CD4-positive, CD25-positive, alpha-beta regulatory T cell (primary cell): ENCODE results near the gene DACH1. TPM values are rescaled to one million over a fixed set of nuclear protein-coding genes. Genes with fewer than 3 reads are reported as not detected.

Experiments
- ATAC-seq, 2 donors: fragments of 150-1000 bp; cut with Tn5 transposase; one replicate each; pipeline ENCODE4 v1.10.0; 2021; ENCODE audit warnings: low read depth in 2 of 2, moderate number of reproducible peaks in 2 of 2, moderate library complexity in 1 of 2
- DNase-seq, 3 donors: peaks; one replicate each; pipeline versions ENCODE4 v3.0.0 to v3.0.0-alpha.2; 2012 to 2022; ENCODE audit warnings: mixed read lengths in 1 of 3
- H3K27ac ChIP-seq: one replicate; pipeline ENCODE4 v1.7.0; 2013; ENCODE audit warnings: mild to moderate bottlenecking, low read length; ENCODE audit not compliant: insufficient read depth, poor library complexity, severe bottlenecking
- H3K27me3 ChIP-seq: one replicate; pipeline ENCODE4 v1.7.0; 2013; ENCODE audit warnings: low read length; ENCODE audit not compliant: control insufficient read depth, insufficient read depth
- H3K36me3 ChIP-seq: one replicate; pipeline ENCODE4 v1.7.0; 2013; ENCODE audit warnings: mild to moderate bottlenecking, low read length, moderate library complexity; ENCODE audit not compliant: control insufficient read depth, insufficient read depth
- H3K4me1 ChIP-seq: 2 replicates; pipeline ENCODE4 v1.7.0; 2013; ENCODE audit warnings: mild to moderate bottlenecking, low read length; ENCODE audit not compliant: insufficient read depth, control insufficient read depth, poor library complexity, severe bottlenecking
- H3K4me3 ChIP-seq: one replicate; pipeline ENCODE4 v1.7.0; 2013; ENCODE audit warnings: low read depth, mild to moderate bottlenecking, low read length, moderate library complexity
- H3K9me3 ChIP-seq, 2 experiments: 1 replicate in 1 of 2; 2 replicates in 1 of 2; pipeline ENCODE4 v1.7.0; 2013; ENCODE audit warnings: low read length in 2 of 2, mild to moderate bottlenecking in 1 of 2, moderate library complexity in 1 of 2; ENCODE audit not compliant: control insufficient read depth in 2 of 2
- H3K27ac Mint-ChIP-seq, 3 donors: one replicate each; pipeline ENCODE4 v1.8.0; 2020 to 2022; ENCODE audit warnings: mild to moderate bottlenecking in 3 of 3, mixed read lengths in 3 of 3, moderate library complexity in 2 of 3
- H3K27me3 Mint-ChIP-seq: one replicate; pipeline ENCODE4 v1.8.0; 2022; ENCODE audit warnings: mild to moderate bottlenecking, mixed read lengths
- H3K36me3 Mint-ChIP-seq: one replicate; pipeline ENCODE4 v1.8.0; 2020; ENCODE audit warnings: mixed read lengths
- H3K4me1 Mint-ChIP-seq, 4 donors: one replicate each; pipeline ENCODE4 v1.8.0; 2020 to 2022; ENCODE audit warnings: mixed read lengths in 4 of 4, mild to moderate bottlenecking in 1 of 4
- H3K4me3 Mint-ChIP-seq, 4 donors: one replicate each; pipeline ENCODE4 v1.8.0; 2020 to 2022; ENCODE audit warnings: mild to moderate bottlenecking in 4 of 4, mixed read lengths in 4 of 4, moderate library complexity in 3 of 4
- H3K9me3 Mint-ChIP-seq, 7 donors: one replicate each; pipeline ENCODE4 v1.8.0; 2020 to 2022; ENCODE audit warnings: mixed read lengths in 7 of 7, mild to moderate bottlenecking in 3 of 7, moderate library complexity in 2 of 7
- polyA plus RNA-seq, 4 donors: library from polyadenylated mRNA; unstranded; fragments of 300-500 nt; fragmentation: Illumina TruSeq; gene quantifications; one replicate each; pipeline ENCODE4 v1.2.3, GENCODE V29; 2021
- total RNA-seq: library from RNA; stranded (reverse); gene quantifications from one replicate; pipeline ENCODE4 v1.2.3, GENCODE V29; 2022

The DACH1 gene
- total and polyA plus RNA-seq, 5 donors from 2014 or later = 0.47 TPM; not detected in 4

DNA sequence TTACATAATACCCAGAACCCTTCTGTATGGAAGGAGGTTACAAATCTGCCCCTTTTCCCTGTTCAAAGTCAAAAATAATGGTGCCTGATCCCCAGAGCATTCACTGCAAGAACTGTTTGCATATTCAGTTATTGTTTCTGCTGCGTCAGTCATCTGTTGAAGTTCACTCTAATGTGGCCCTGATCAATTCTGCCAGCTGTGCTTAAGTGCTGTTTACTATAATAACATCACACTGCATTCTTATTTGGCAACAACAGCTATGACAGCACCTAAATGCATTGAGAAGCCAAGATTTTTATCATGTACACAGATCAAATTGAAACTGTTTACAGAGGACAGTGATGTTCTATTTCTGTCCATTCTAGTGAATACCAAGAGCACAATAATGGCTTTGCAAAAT lies 115.9 kb downstream of the DACH1 start:
- no peak overlapping the region for H3K4me3 Mint-ChIP-seq

DNA sequence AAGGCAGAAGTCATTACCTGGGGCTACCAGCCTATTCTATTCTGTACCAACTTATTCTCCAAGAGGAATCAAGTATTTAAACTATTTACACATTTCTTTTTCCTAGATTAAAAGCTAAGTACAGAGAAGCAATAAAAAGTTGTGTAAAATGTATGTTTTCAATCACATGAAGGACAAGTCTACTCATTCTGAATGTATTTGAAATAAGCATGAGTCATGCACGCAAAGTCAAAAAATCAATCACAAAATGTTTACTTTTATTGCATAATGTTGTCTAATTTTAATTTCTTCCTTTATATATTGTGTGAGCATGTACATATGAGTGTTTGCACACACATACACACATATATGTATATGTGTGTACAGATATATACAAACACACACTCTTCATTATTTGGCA lies 136.7 kb downstream of the DACH1 start:
- Mint-ChIP-seq H3K9me3 (peaks cover 0 to 4% (median 3%) of the 10 kb centered on the region in 7 donors), H3K4me1 (no peaks in the 10 kb centered on the region), H3K4me3 (no peak overlapping the region), H3K27ac (no peak overlapping the region), H3K36me3 (no peaks in the 10 kb centered on the region), H3K27me3 (no peaks in the 10 kb centered on the region)
- Histone ChIP-seq H3K9me3 (peaks cover 0 to 2% of the 10 kb centered on the region in 2 experiments), H3K36me3 (no peaks in the 10 kb centered on the region), H3K27ac (no peak overlapping the region), H3K27me3 (no peaks in the 10 kb centered on the region), H3K4me1 (no peaks in the 10 kb centered on the region), H3K4me3 (no peak overlapping the region)
- ATAC-seq (no peak), DNase-seq (no peak)

More for the DNA sequence above, 115.9 kb downstream of the DACH1 start:
- no peak for DNase-seq
- no peak for ATAC-seq
- no peaks in the 10 kb centered on the region for H3K27me3 ChIP-seq
- no peak overlapping the region for H3K27ac ChIP-seq
- H3K4me1 ChIP-seq = no peaks in the 10 kb centered on the region
- H3K9me3 ChIP-seq = no peaks in the 10 kb centered on the region
- Mint-ChIP-seq H3K27me3 (no peaks in the 10 kb centered on the region), H3K9me3 (peaks cover 0 to 12% (median 4%) of the 10 kb centered on the region in 7 donors), H3K4me1 (no peaks in the 10 kb centered on the region), H3K27ac (no peak overlapping the region), H3K36me3 (no peaks in the 10 kb centered on the region)
- H3K4me3 ChIP-seq = no peak overlapping the region
- H3K36me3 ChIP-seq = no peaks in the 10 kb centered on the region

DNA sequence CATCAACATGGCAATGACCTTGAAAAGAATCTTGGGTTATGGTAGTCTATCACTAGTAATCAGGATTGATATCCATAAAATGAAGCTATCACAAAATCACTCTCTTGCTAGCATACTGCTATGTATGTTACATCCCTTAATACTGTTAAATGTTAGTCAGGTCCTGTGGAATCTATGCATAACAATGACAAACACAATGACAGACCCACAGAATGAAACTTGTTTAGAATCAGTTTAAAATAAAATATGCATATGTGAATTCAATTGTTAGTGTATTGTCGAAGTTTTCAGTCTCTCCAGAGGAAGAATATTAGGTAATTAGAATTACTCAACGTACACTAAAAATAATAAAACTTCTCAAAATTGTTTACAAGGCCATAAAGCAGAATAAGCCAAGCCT lies 137.6 kb downstream of the DACH1 start:
- Mint-ChIP-seq H3K27ac (no peak overlapping the region), H3K4me1 (no peaks in the 10 kb centered on the region), H3K36me3 (no peaks in the 10 kb centered on the region), H3K9me3 (peaks cover 0 to 4% (median 3%) of the 10 kb centered on the region in 7 donors), H3K4me3 (no peak overlapping the region), H3K27me3 (no peaks in the 10 kb centered on the region)
- H3K27ac ChIP-seq = no peak overlapping the region
- H3K4me1 ChIP-seq = no peaks in the 10 kb centered on the region
- no peaks in the 10 kb centered on the region for H3K36me3 ChIP-seq
- no peak overlapping the region for H3K4me3 ChIP-seq
- DNase-seq (no peak), ATAC-seq (no peak)
- peaks cover 0 to 2% of the 10 kb centered on the region in 2 experiments for H3K9me3 ChIP-seq
- no peaks in the 10 kb centered on the region for H3K27me3 ChIP-seq

GRCh38 chr13:71727662-71728061 lies 139.3 kb downstream of the DACH1 start:
- H3K4me3 Mint-ChIP-seq = no peak overlapping the region
- Histone ChIP-seq H3K27ac (no peak overlapping the region), H3K36me3 (no peaks in the 10 kb centered on the region), H3K9me3 (peaks cover 0 to under 1% of the 10 kb centered on the region in 2 experiments), H3K4me1 (no peaks in the 10 kb centered on the region), H3K27me3 (no peaks in the 10 kb centered on the region), H3K4me3 (no peak overlapping the region)
- H3K27ac Mint-ChIP-seq = no peak overlapping the region
- H3K4me1 Mint-ChIP-seq = no peaks in the 10 kb centered on the region
- H3K27me3 Mint-ChIP-seq = no peaks in the 10 kb centered on the region
- H3K9me3 Mint-ChIP-seq = peaks cover 0 to 2% (median under 1%) of the 10 kb centered on the region in 7 donors
- DNase-seq (no peak), ATAC-seq (no peak)
- H3K36me3 Mint-ChIP-seq = no peaks in the 10 kb centered on the region

GRCh38 chr13:71727042-71727441 lies 140.0 kb downstream of the DACH1 start:
- Mint-ChIP-seq H3K27ac (no peak overlapping the region), H3K27me3 (no peaks in the 10 kb centered on the region), H3K4me3 (no peak overlapping the region), H3K9me3 (peaks cover 0 to 5% (median 0%) of the 10 kb centered on the region in 7 donors), H3K36me3 (no peaks in the 10 kb centered on the region), H3K4me1 (no peaks in the 10 kb centered on the region)
- no peak for ATAC-seq
- Histone ChIP-seq H3K9me3 (no peaks in the 10 kb centered on the region), H3K27me3 (no peaks in the 10 kb centered on the region), H3K4me1 (no peaks in the 10 kb centered on the region), H3K4me3 (no peak overlapping the region), H3K27ac (no peak overlapping the region), H3K36me3 (no peaks in the 10 kb centered on the region)
- no peak for DNase-seq

- Mint-ChIP-seq H3K27me3 (no peaks in the 10 kb centered on the region), H3K4me3 (no peak overlapping the region), H3K27ac (no peak overlapping the region), H3K36me3 (no peaks in the 10 kb centered on the region), H3K9me3 (peaks cover 0 to 5% (median 0%) of the 10 kb centered on the region in 7 donors), H3K4me1 (no peaks in the 10 kb centered on the region)
- Histone ChIP-seq H3K4me1 (no peaks in the 10 kb centered on the region), H3K9me3 (no peaks in the 10 kb centered on the region), H3K27me3 (no peaks in the 10 kb centered on the region), H3K36me3 (no peaks in the 10 kb centered on the region), H3K4me3 (no peak overlapping the region), H3K27ac (no peak overlapping the region)
- ATAC-seq (no peak), DNase-seq (no peak)
Measured at GRCh38 chr13:71722206-71722605, 144.8 kb downstream of the DACH1 start.

DNA sequence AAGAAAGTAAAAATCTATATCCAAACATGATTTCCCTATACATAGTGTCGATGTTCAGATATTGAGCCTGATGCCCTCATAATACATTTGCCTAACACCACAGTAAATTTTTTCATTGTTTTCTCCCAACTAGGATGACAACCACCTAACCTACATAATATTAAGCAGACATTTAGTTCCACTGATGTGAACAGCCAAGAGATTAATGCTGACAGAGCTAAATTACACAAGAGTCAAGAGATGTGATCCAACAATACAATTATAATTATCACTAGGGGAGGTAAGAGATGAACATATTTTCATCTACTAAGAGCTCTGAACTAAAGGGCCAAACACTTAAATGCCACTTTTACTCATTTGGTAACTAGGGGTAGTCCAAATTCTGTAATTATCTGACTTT lies 145.9 kb downstream of the DACH1 start:
- no peak overlapping the region for H3K4me3 ChIP-seq
- no peaks in the 10 kb centered on the region for H3K27me3 ChIP-seq
- DNase-seq (no peak), ATAC-seq (no peak)
- H3K4me1 Mint-ChIP-seq = no peaks in the 10 kb centered on the region
- no peak overlapping the region for H3K4me3 Mint-ChIP-seq
- H3K36me3 Mint-ChIP-seq = no peaks in the 10 kb centered on the region
- no peak overlapping the region for H3K27ac Mint-ChIP-seq
- no peaks in the 10 kb centered on the region for H3K9me3 ChIP-seq
- no peaks in the 10 kb centered on the region for H3K36me3 ChIP-seq
- no peaks in the 10 kb centered on the region for H3K27me3 Mint-ChIP-seq
- H3K4me1 ChIP-seq = no peaks in the 10 kb centered on the region
- H3K9me3 Mint-ChIP-seq = peaks cover 0 to 5% (median 0%) of the 10 kb centered on the region in 7 donors
- H3K27ac ChIP-seq = no peak overlapping the region

DNA sequence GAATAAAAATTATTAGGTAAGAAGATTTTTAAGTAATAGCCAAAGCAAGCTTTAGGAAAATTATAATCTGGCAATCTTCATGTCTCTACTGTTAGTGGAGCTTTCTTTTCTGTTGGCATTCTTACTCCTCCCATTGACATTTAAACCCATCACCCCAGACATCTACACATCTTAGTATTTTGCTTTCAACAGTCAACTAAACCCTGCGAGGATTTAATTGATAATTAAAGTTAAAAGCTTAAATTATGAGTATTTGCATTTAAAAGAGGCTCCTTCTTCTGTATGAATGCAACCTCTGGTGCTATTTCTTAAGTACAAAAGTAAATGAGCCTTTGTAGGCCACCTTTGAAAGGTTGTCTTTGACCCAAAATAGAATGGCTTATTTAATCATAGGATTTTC lies 148.1 kb downstream of the DACH1 start:
- no peak overlapping the region for H3K27ac ChIP-seq
- H3K4me3 ChIP-seq = no peak overlapping the region
- H3K4me1 Mint-ChIP-seq = no peaks in the 10 kb centered on the region
- no peaks in the 10 kb centered on the region for H3K27me3 Mint-ChIP-seq
- H3K9me3 Mint-ChIP-seq = peaks cover 0 to 5% (median 0%) of the 10 kb centered on the region in 7 donors
- no peaks in the 10 kb centered on the region for H3K36me3 Mint-ChIP-seq
- H3K4me3 Mint-ChIP-seq = no peak overlapping the region
- no peaks in the 10 kb centered on the region for H3K9me3 ChIP-seq
- no peaks in the 10 kb centered on the region for H3K36me3 ChIP-seq
- no peaks in the 10 kb centered on the region for H3K27me3 ChIP-seq
- H3K4me1 ChIP-seq = no peaks in the 10 kb centered on the region
- DNase-seq (no peak), ATAC-seq (no peak)
- H3K27ac Mint-ChIP-seq = no peak overlapping the region
